HCT116 (cell line): ENCODE data around the gene DDR1. TPM values are rescaled to one million over a fixed set of nuclear protein-coding genes. Genes with fewer than 3 reads are reported as not detected.

Experiments used
- ATAC-seq: fragments of 200-7000 bp; cut with Tn5 transposase; 2 replicates; pipeline ENCODE4 v1.9.1; 2020; ENCODE audit warnings: mild to moderate bottlenecking, moderate library complexity
- BruUV-seq: library from RNA; stranded (reverse); fragments of 400-500 nt; replicated peaks from 2 replicates; lab custom pipeline; 2021; lab: Mats Ljungman, UMichigan
- CTCF ChIA-PET: fragments of 300-600 bp; sonication (Branson Sonifier 250); formaldehyde crosslinking; loops from one replicate; lab custom pipeline; 2021; ENCODE audit warnings: antibody characterized with exemption; lab: Charles Lee
- POLR2A ChIA-PET: fragments of 300-600, 350-600 bp; sonication (Branson Sonifier 250); formaldehyde crosslinking; loops from one replicate; lab custom pipeline; 2021; ENCODE audit warnings: antibody characterized with exemption; lab: Charles Lee
- RAD21 ChIA-PET, 2 experiments: fragments of 300-600 bp; sonication (Branson Sonifier 250); formaldehyde crosslinking; loops; one replicate each; lab custom pipeline; 2023; ENCODE audit warnings: low total read pairs in 2 of 2; ENCODE audit not compliant: uncharacterized antibody in 2 of 2, unreplicated experiment in 2 of 2, low non-redundant PET in 1 of 2; lab: Charles Lee
- DNase-seq: peaks from one replicate; pipeline ENCODE4 v3.0.0-alpha.2; 2010; ENCODE audit warnings: low read depth, low spot score
- H2AFZ ChIP-seq: fragments of 200-600 bp; shearing (Covaris generic), sonication (generic); 2 replicates; pipeline ENCODE4 v1.6.1; 2017; ENCODE audit warnings: low read depth, mixed run types, mixed read lengths, antibody characterized with exemption, low read length; ENCODE audit not compliant: poor library complexity, severe bottlenecking
- H3K27ac ChIP-seq: 2 replicates; pipeline ENCODE4 v1.5.1; 2012; ENCODE audit warnings: low read depth, low read length
- H3K27me3 ChIP-seq: fragments of 200-600 bp; sonication (generic); 2 replicates; pipeline ENCODE4 v1.6.1; 2016; ENCODE audit warnings: mixed run types, low read length, mixed read lengths; ENCODE audit not compliant: insufficient read depth
- H3K36me3 ChIP-seq, 2 experiments: fragments of 200-500 bp in 1 of 2; fragments of 200-600 bp in 1 of 2; sonication (Bioruptor generic) in 1 of 2; sonication (generic) in 1 of 2; 2 replicates each; pipeline versions ENCODE4 v1.5.1 to v1.6.1; 2014 to 2016; ENCODE audit warnings: low read length in 2 of 2, inconsistent platforms in 1 of 2, mixed read lengths in 1 of 2, mixed run types in 1 of 2; ENCODE audit not compliant: insufficient read depth in 2 of 2, control insufficient read depth in 1 of 2
- H3K4me1 ChIP-seq, 2 experiments: fragments of 200-600 bp in 1 of 2; sonication (generic) in 1 of 2; 2 replicates each; pipeline versions ENCODE4 v1.5.1 to v1.6.1; 2012 to 2017; ENCODE audit warnings: low read length in 2 of 2, inconsistent platforms in 1 of 2, mild to moderate bottlenecking in 1 of 2, mixed read lengths in 1 of 2, mixed run types in 1 of 2, moderate library complexity in 1 of 2; ENCODE audit not compliant: insufficient read depth in 2 of 2, control insufficient read depth in 1 of 2
- H3K4me2 ChIP-seq: fragments of 200-600 bp; sonication (generic); 2 replicates; pipeline ENCODE4 v1.6.1; 2017; ENCODE audit warnings: mixed run types, low read length, mixed read lengths
- H3K4me3 ChIP-seq, 2 experiments: fragments of 200-600 bp in 1 of 2; sonication (generic) in 1 of 2; replicated peaks in 1 of 2; 2 replicates each; pipeline ENCODE4 v1.5.1; 2011 to 2016; ENCODE audit warnings: low read length in 2 of 2, control low read depth in 1 of 2, low read depth in 1 of 2, mild to moderate bottlenecking in 1 of 2, mixed read lengths in 1 of 2, mixed run types in 1 of 2
- H3K79me2 ChIP-seq: fragments of 200-600 bp; sonication (generic); 2 replicates; pipeline ENCODE4 v1.6.1; 2017; ENCODE audit warnings: mild to moderate bottlenecking, mixed run types, low read length, moderate library complexity, mixed read lengths; ENCODE audit not compliant: insufficient read depth
- H3K9ac ChIP-seq: fragments of 200-600 bp; sonication (generic); 2 replicates; pipeline ENCODE4 v1.6.1; 2016; ENCODE audit warnings: low read length, mixed read lengths
- H3K9me2 ChIP-seq: fragments of 200-600 bp; sonication (generic), shearing (Covaris generic); 2 replicates; pipeline ENCODE4 v1.6.1; 2017; ENCODE audit warnings: mixed run types, mild to moderate bottlenecking, moderate library complexity; ENCODE audit not compliant: insufficient read depth
- H3K9me3 ChIP-seq, 2 experiments: fragments of 200-500 bp in 1 of 2; fragments of 200-600 bp in 1 of 2; sonication (Bioruptor generic) in 1 of 2; sonication (generic) in 1 of 2; 2 replicates each; pipeline ENCODE4 v1.6.1; 2014 to 2017; ENCODE audit warnings: low read length in 2 of 2, mixed read lengths in 2 of 2, inconsistent platforms in 1 of 2, low read depth in 1 of 2, mild to moderate bottlenecking in 1 of 2, mixed run types in 1 of 2, moderate library complexity in 1 of 2; ENCODE audit not compliant: control insufficient read depth in 1 of 2, insufficient read depth in 1 of 2
- H4K20me1 ChIP-seq: fragments of 200-600 bp; sonication (generic), shearing (Covaris generic); 2 replicates; pipeline ENCODE4 v1.6.1; 2017; ENCODE audit warnings: mixed run types, mild to moderate bottlenecking, moderate library complexity; ENCODE audit not compliant: insufficient read depth
- ATF3 ChIP-seq: IDR thresholded peaks from 2 replicates; pipeline ENCODE4 v1.6.1; 2012
- CEBPB ChIP-seq: IDR thresholded peaks from 2 replicates; pipeline ENCODE4 v1.6.1; 2012; ENCODE audit warnings: low read depth
- CTCF ChIP-seq, 3 experiments: fragments of 200-600 bp in 1 of 3; sonication (generic) in 1 of 3; IDR thresholded peaks in 2 of 3; conservative IDR thresholded peaks in 1 of 3; 2 replicates each; pipeline ENCODE4 v1.5.1; 2012 to 2017; ENCODE audit warnings: low read depth in 2 of 3, low read length in 2 of 3, antibody characterized with exemption in 1 of 3, borderline replicate concordance in 1 of 3, control low read depth in 1 of 3, mild to moderate bottlenecking in 1 of 3, mixed read lengths in 1 of 3, mixed run types in 1 of 3, moderate library complexity in 1 of 3; ENCODE audit not compliant: insufficient read depth in 1 of 3
- EZH2 ChIP-seq: fragments of 200-600 bp; sonication (generic); IDR thresholded peaks from 2 replicates; pipeline ENCODE4 v1.6.1; 2017; ENCODE audit warnings: antibody characterized with exemption, mixed run types
- JUND ChIP-seq: IDR thresholded peaks from 2 replicates; pipeline ENCODE4 v1.6.1; 2012
- MAX ChIP-seq: IDR thresholded peaks from 2 replicates; pipeline ENCODE4 v1.6.1; 2012
- POLR2AphosphoS5 ChIP-seq: IDR thresholded peaks from 2 replicates; pipeline ENCODE4 v1.6.1; 2011; ENCODE audit warnings: mild to moderate bottlenecking, low read depth, low read length, moderate library complexity
- RAD21 ChIP-seq: IDR thresholded peaks from 2 replicates; pipeline ENCODE4 v1.6.1; 2012; ENCODE audit warnings: low read depth, mild to moderate bottlenecking
- REST ChIP-seq: IDR thresholded peaks from 2 replicates; pipeline ENCODE4 v1.6.1; 2012; ENCODE audit warnings: low read depth
- SIN3A ChIP-seq: IDR thresholded peaks from 2 replicates; pipeline ENCODE4 v1.6.1; 2012; ENCODE audit warnings: low read depth
- ZBTB33 ChIP-seq: IDR thresholded peaks from 2 replicates; pipeline ENCODE4 v1.6.1; 2011; ENCODE audit warnings: mild to moderate bottlenecking, low read length, moderate library complexity; ENCODE audit not compliant: insufficient replicate concordance; ENCODE audit errors: extremely low read depth
- intact Hi-C: fragments of 100-400 bp; cut with micrococcal nuclease; formaldehyde crosslinking; loops from 2 replicates; pipeline ENCODE4 v1.10.0; 2022
- total RNA-seq: library from RNA; stranded (reverse); gene quantifications from one replicate; pipeline ENCODE4 v1.2.1, GENCODE V29; 2021; ENCODE audit not compliant: unreplicated experiment

DDR1 gene
- total RNA-seq, 1 experiment from 2014 or later = 211 TPM

- TF ChIP-seq CTCF (IDR thresholded peaks at IDR 0.05 in 2 of 3, conservative IDR thresholded peaks at IDR 0.05 in 1 of 3; ENCODE audit: borderline replicate concordance in 1 of 3, insufficient read depth in 1 of 3, low read depth in 2 of 3, low read length in 2 of 3) = no peak
- no peak for TF ChIP-seq JUND
- TF ChIP-seq EZH2 = no peak
- no peak for TF ChIP-seq RAD21
- no peak for TF ChIP-seq CEBPB
- no peak for TF ChIP-seq MAX
- no peak for TF ChIP-seq ZBTB33
- no peak for TF ChIP-seq SIN3A
Observed at GRCh38 chr6:30917041-30917440, 32.7 kb downstream of the DDR1 start (continued).

- ATAC-seq = no peak
- CTCF ChIA-PET = interaction anchor here (1.1 to 5.0 kb wide), 3 partner anchors 152 to 170 kb away, joined by 4 to 66 read pairs (median 44); no protein-coding TSS in a partner anchor
- H4K20me1 ChIP-seq = no peaks in the 10 kb centered on the region
- no peaks in the 10 kb centered on the region for H3K9me3 ChIP-seq
- H3K4me2 ChIP-seq = no peak overlapping the region
- no peak overlapping the region for H3K9ac ChIP-seq
- H3K27ac ChIP-seq = no peak overlapping the region
- POLR2A ChIA-PET = interaction anchor here (0.6 kb wide), 1 partner anchor 169 kb away, joined by 4 read pairs; no protein-coding TSS in a partner anchor
- peaks cover 9 to 36% of the 10 kb centered on the region in 2 experiments; a peak in 3 of 4 replicates for H3K4me1 ChIP-seq
- no peaks in the 10 kb centered on the region; the same call in 1 of the 2 replicates for H3K79me2 ChIP-seq
- intact Hi-C loops = no loop called here
- no peak overlapping the region for H2AFZ ChIP-seq
- H3K36me3 ChIP-seq = peaks cover 12 to 22% of the 10 kb centered on the region in 2 experiments; a peak in 3 of 4 replicates
- no peaks in the 10 kb centered on the region for H3K27me3 ChIP-seq
- no peak overlapping the region for H3K4me3 ChIP-seq
- H3K9me2 ChIP-seq = no peaks in the 10 kb centered on the region
- DNase-seq = no peak
- no TSS peak for BruUV-seq
- RAD21 ChIA-PET = no interaction called here
- TF ChIP-seq RAD21 (no peak), ATF3 (no peak), POLR2AphosphoS5 (no peak), REST (no peak), CTCF (IDR thresholded peaks at IDR 0.05 in 2 of 3, conservative IDR thresholded peaks at IDR 0.05 in 1 of 3; ENCODE audit: borderline replicate concordance in 1 of 3, insufficient read depth in 1 of 3, low read depth in 2 of 3, low read length in 2 of 3) (no peak), SIN3A (no peak), CEBPB (no peak)
Observed at GRCh38 chr6:30917487-30917886, 33.2 kb downstream of the DDR1 start.
